A673 (cell line): ENCODE results near the gene SELENOV.

Experiments used
- EZH2 ChIP-seq: fragments of 200-600 bp; sonication (generic); IDR thresholded peaks from 2 replicates; pipeline ENCODE4 v1.6.1; 2017; ENCODE audit warnings: borderline replicate concordance, low read depth, mild to moderate bottlenecking, mixed read lengths, antibody characterized with exemption, low read length; ENCODE audit not compliant: poor library complexity, severe bottlenecking
- TF ChIP-seq, protein P1 (sequence below): fragments of 300-800, 200-600 bp; sonication (generic); conservative IDR thresholded peaks from 2 replicates; pipeline ENCODE4 v1.5.1; 2017; ENCODE audit warnings: low read depth, mild to moderate bottlenecking, antibody characterized with exemption, low read length, moderate library complexity, mixed read lengths

DNA sequence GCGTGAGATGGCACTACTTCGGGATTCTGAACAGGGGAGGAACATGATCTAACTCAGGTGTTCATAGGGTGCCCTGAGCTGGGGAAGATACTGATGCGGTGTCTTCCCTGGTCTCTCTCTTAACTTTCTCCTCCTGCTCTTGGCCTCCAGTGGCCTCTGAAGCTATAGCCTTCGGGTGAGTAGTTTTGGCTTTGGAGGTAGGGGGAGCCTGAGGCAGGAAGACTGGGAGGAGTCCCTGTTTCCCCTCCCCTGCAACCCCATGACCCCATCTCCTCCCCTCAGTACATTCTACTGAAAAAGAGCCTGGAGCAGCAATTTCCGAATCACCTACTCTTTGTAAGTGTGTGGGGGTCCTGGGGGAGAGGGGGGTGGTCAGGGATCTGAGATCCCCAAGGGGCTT lies 3.5 kb downstream of the SELENOV start:
- TF ChIP-seq, protein P1, sequence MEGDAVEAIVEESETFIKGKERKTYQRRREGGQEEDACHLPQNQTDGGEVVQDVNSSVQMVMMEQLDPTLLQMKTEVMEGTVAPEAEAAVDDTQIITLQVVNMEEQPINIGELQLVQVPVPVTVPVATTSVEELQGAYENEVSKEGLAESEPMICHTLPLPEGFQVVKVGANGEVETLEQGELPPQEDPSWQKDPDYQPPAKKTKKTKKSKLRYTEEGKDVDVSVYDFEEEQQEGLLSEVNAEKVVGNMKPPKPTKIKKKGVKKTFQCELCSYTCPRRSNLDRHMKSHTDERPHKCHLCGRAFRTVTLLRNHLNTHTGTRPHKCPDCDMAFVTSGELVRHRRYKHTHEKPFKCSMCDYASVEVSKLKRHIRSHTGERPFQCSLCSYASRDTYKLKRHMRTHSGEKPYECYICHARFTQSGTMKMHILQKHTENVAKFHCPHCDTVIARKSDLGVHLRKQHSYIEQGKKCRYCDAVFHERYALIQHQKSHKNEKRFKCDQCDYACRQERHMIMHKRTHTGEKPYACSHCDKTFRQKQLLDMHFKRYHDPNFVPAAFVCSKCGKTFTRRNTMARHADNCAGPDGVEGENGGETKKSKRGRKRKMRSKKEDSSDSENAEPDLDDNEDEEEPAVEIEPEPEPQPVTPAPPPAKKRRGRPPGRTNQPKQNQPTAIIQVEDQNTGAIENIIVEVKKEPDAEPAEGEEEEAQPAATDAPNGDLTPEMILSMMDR: no peak
- no peak for TF ChIP-seq EZH2
